ENCODE measurements around the gene DPEP2. TPM values are rescaled to one million over a fixed set of nuclear protein-coding genes. Genes with fewer than 3 reads are reported as not detected.

Gene DPEP2
- total and polyA plus RNA-seq, 11 donors: 0.42 to 9.8 (median 1.2) TPM

DNA sequence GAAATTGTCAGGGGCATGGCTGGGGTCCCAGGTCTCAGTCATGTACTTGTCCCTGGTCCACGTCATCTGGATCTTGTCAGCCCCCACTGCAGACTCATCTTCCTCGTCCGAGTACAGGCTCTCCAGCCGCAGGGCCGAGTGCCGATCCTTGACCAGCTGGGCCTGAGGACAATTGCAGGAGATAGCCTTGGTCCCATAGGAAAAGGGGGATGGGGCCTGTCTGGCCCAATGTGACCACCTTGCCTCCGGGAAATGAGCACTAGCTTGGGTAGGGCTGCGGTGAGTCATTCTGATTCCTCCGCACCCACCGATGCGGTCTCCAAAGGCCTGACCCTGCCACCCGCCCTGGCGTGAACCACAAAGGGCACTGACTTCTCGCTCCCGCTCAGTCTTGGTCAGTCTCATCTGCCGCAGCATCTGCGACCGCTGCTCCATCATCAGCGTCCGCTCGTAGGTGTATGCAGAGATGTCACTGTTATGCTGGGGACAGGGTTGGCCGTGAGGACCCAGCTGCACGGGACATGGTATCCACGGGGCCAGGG, 53.8 kb downstream of the DPEP2 start:
- DNase-seq (peak in 2 of 5 donors; percentile 60 to 75), ATAC-seq (peak in 2 of 4 donors; percentile 0 to 5)
- no peaks in the 10 kb centered on the region for H3K27me3 ChIP-seq
- no peaks in the 10 kb centered on the region for H3K9me3 ChIP-seq
- peaks cover 4 to 60% (median 32%) of the 10 kb centered on the region in 12 donors for H3K4me1 ChIP-seq
- intact Hi-C loops (cut with DNase I): no loop called here
- WGBS, 4 donors: 69 to 85% (median 71%) methylated on average over 13 to 24 of the region's 24 CpGs
- H3K4me3 ChIP-seq: no peak overlapping the region
- peak overlapping the region in 11 of 12 donors; percentile 8 to 89 (median 68) for H3K27ac ChIP-seq
- peaks cover 15 to 99% (median 96%) of the 10 kb centered on the region in 9 donors for H3K36me3 ChIP-seq
- TF ChIP-seq POLR2A (IDR thresholded peaks at IDR 0.05): no peak
- TF ChIP-seq, protein P1, sequence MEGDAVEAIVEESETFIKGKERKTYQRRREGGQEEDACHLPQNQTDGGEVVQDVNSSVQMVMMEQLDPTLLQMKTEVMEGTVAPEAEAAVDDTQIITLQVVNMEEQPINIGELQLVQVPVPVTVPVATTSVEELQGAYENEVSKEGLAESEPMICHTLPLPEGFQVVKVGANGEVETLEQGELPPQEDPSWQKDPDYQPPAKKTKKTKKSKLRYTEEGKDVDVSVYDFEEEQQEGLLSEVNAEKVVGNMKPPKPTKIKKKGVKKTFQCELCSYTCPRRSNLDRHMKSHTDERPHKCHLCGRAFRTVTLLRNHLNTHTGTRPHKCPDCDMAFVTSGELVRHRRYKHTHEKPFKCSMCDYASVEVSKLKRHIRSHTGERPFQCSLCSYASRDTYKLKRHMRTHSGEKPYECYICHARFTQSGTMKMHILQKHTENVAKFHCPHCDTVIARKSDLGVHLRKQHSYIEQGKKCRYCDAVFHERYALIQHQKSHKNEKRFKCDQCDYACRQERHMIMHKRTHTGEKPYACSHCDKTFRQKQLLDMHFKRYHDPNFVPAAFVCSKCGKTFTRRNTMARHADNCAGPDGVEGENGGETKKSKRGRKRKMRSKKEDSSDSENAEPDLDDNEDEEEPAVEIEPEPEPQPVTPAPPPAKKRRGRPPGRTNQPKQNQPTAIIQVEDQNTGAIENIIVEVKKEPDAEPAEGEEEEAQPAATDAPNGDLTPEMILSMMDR (IDR thresholded peaks at IDR 0.05): no peak

DNA sequence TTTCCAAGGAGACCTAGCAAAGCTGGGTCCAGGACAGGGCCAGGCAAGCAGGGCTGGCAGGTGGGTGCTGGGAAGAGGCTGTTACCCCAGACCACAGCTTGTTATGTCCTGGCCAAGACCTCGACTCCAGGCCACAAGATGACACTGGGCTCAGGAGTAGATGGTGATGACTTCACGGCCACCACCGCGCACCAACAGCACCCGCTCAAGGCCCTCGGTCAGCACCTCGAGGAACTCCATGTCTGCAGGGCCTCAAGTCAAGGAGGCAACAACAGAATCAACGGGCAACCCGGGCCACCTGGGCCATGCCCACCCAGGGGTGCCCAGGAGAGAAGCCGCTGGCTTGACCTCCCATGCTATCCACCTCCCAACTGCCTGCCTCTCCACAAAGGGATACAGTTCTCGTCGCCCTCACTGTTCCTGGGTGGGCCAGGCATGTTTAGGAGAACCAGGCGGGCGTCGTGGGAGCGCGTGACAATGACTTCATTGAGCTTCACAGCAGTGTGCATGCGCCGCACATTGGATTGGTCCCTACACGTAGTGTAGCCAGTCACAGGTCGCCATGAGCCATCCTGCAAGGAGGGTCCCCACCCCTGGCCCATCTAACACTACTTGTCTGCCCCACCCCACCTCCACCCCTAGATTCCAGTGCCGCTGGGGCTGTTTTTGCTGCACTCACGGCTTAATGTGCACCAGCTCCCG, 54.4 kb downstream of the DPEP2 start:
- Histone ChIP-seq H3K36me3 (peaks cover 15 to 99% (median 96%) of the 10 kb centered on the region in 9 donors), H3K9me3 (no peaks in the 10 kb centered on the region), H3K4me1 (peaks cover 4 to 66% (median 32%) of the 10 kb centered on the region in 12 donors), H3K4me3 (no peak overlapping the region), H3K27me3 (no peaks in the 10 kb centered on the region), H3K27ac (peak overlapping the region in 11 of 12 donors; percentile 47 to 89 (median 68))
- DNase-seq: no peak
- intact Hi-C loops (cut with DNase I): loop anchor here in 2 of 10 donors (5.0 kb wide), 2 partner anchors 77 to 97 kb away; partner anchors contain the start of genes DDX28 (in 1 of the 2) and DUS2 (in 1 of the 2)
- no peak for ATAC-seq
- TF ChIP-seq POLR2A (IDR thresholded peaks at IDR 0.05): no peak
- TF ChIP-seq, protein P1 (IDR thresholded peaks at IDR 0.05): no peak
- WGBS, 4 donors: 84 to 87% (median 86%) methylated on average over 13 to 24 of the region's 24 CpGs

DNA sequence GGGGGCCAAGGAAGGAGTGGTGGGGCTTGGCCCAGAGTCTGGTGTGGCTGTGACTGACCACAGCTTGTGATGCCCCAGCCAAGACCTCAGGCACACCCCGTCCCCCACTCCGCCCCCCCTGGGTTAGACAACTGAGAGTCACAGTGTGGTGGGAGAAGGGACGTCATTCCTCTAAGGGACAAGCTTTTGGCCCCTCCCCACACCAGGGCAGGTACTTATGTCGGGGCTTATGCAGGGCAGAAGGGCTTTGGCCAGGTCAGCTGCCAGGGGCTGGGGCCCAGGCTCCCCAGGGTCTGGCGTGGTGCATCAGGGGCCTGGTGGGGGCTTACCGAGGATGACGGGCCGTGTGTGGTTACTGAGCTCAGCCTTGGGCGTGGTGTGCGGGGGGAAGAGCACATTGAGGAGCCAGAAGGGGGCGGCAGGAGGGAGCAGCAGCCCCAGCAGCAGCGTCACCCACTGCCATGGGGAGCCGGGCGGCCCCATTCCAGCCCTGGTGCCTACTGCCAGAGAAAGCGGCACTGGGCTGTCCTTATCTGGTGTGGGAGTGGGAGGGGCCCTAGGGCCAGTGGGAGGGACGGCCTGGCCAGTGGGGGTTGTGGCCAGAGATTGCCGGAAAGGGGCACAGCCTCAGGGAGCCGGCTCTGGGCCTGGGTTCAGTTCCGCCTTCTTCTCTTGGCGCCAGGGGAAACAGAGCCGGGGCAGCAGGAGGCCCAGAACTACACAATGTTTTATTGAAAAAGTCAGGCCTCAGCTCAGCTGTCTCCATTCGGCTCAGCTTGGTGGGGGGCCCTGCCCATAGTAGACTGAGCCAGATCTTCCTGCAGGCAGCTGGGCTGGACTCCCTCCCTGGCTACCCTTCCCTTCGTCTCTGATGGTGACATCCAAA, 55.4 kb downstream of the DPEP2 start, which contains the start of gene LCAT:
TSS of gene LCAT (minus strand) at position 502 of the 886 bp plus-strand sequence. CDS start at position 483, 19 bp downstream.
- H3K4me1 ChIP-seq: peaks cover 4 to 71% (median 32%) of the 10 kb centered on the region in 12 donors
- peaks cover 15 to 98% (median 94%) of the 10 kb centered on the region in 9 donors for H3K36me3 ChIP-seq
- no peak within 1 kb of the TSS for H3K4me3 ChIP-seq

More for the DNA sequence above, 55.4 kb downstream of the DPEP2 start, which contains the start of gene LCAT:
- no peaks in the 10 kb centered on the region for H3K27me3 ChIP-seq
- peak; percentile 65 to 77 (median 66) for DNase-seq
- ATAC-seq: peak; percentile 48 to 63 (median 58)
- intact Hi-C loops (cut with DNase I): loop anchor here in 2 of 10 donors (5.0 kb wide), 2 partner anchors 78 to 98 kb away; partner anchors contain the start of genes DDX28 (in 1 of the 2) and DUS2 (in 1 of the 2)
- TF ChIP-seq, protein P1 (IDR thresholded peaks at IDR 0.05): peak in 1 of 12 donors; percentile 8
- peak in 1 of 2 donors; percentile 36 for TF ChIP-seq POLR2A (IDR thresholded peaks at IDR 0.05)
- H3K9me3 ChIP-seq: no peaks in the 10 kb centered on the region
- peak within 1 kb of the TSS; percentile 25 to 89 (median 66) for H3K27ac ChIP-seq
- WGBS, 4 donors: 47 to 63% (median 52%) methylated on average over 18 to 23 of the region's 23 CpGs
